Glutamatergic neuron (in vitro differentiated cells): ENCODE measurements around the gene MYEF2. TPM values are rescaled to one million over a fixed set of nuclear protein-coding genes. Genes with fewer than 3 reads are reported as not detected.

Experiments
- DNase-seq: peaks from one replicate; pipeline ENCODE4 v3.0.0; 2022
- H3K27ac Mint-ChIP-seq: one replicate; pipeline ENCODE4 v1.8.0; 2020; ENCODE audit warnings: mild to moderate bottlenecking, mixed read lengths, inconsistent platforms; ENCODE audit not compliant: unreplicated experiment
- H3K27me3 Mint-ChIP-seq: one replicate; pipeline ENCODE4 v1.8.0; 2020; ENCODE audit warnings: mild to moderate bottlenecking, moderate library complexity, mixed read lengths, inconsistent platforms; ENCODE audit not compliant: unreplicated experiment
- H3K36me3 Mint-ChIP-seq: one replicate; pipeline ENCODE4 v1.8.0; 2020; ENCODE audit warnings: mild to moderate bottlenecking, mixed read lengths, inconsistent platforms; ENCODE audit not compliant: unreplicated experiment
- H3K4me1 Mint-ChIP-seq: one replicate; pipeline ENCODE4 v1.8.0; 2020; ENCODE audit warnings: mild to moderate bottlenecking, low read depth, mixed read lengths, inconsistent platforms; ENCODE audit not compliant: unreplicated experiment
- H3K4me3 Mint-ChIP-seq: one replicate; pipeline ENCODE4 v1.8.0; 2020; ENCODE audit warnings: mild to moderate bottlenecking, mixed read lengths, inconsistent platforms; ENCODE audit not compliant: unreplicated experiment
- H3K9me3 Mint-ChIP-seq: one replicate; pipeline ENCODE4 v1.8.0; 2020; ENCODE audit warnings: mild to moderate bottlenecking, moderate library complexity, mixed read lengths, inconsistent platforms; ENCODE audit not compliant: unreplicated experiment
- CTCF ChIP-seq: fragments of 200-600 bp; sonication (generic); IDR thresholded peaks from one replicate; pipeline ENCODE4 v1.5.0; 2021; ENCODE audit not compliant: partially characterized antibody, unreplicated experiment
- total RNA-seq: library from RNA; stranded (reverse); fragmentation: NEBNext Ultra II Directional; extraction: Animal tissue kit (Norgen Biotek cat#: 25700); gene quantifications from one replicate; pipeline ENCODE4 v1.2.1, GENCODE V29; 2021; ENCODE audit not compliant: unreplicated experiment

Gene MYEF2
- total RNA-seq, 1 donor from 2014 or later, result 245 TPM

GRCh38 chr15:48186271-48186670, 8.2 kb upstream of the MYEF2 start:
- TF ChIP-seq CTCF, result no peak
- H3K27me3 Mint-ChIP-seq, result no peaks in the 10 kb centered on the region
- no peak for DNase-seq
- H3K4me3 Mint-ChIP-seq, result no peak overlapping the region
- peaks cover under 1% of the 10 kb centered on the region for H3K9me3 Mint-ChIP-seq
- peaks cover 5% of the 10 kb centered on the region for H3K4me1 Mint-ChIP-seq
- no peaks in the 10 kb centered on the region for H3K36me3 Mint-ChIP-seq
- H3K27ac Mint-ChIP-seq, result no peak overlapping the region

- Mint-ChIP-seq H3K9me3 (no peaks in the 10 kb centered on the region), H3K36me3 (no peaks in the 10 kb centered on the region), H3K4me1 (peaks cover under 1% of the 10 kb centered on the region), H3K27ac (no peak overlapping the region), H3K4me3 (no peak overlapping the region), H3K27me3 (no peaks in the 10 kb centered on the region)
- DNase-seq, result no peak
- no peak for TF ChIP-seq CTCF
Observed at GRCh38 chr15:48185529-48185928, 7.4 kb upstream of the MYEF2 start.

- no peak overlapping the region for H3K27ac Mint-ChIP-seq
- H3K36me3 Mint-ChIP-seq, result no peaks in the 10 kb centered on the region
- no peak overlapping the region for H3K4me3 Mint-ChIP-seq
- TF ChIP-seq CTCF, result no peak
- peaks cover 3% of the 10 kb centered on the region for H3K27me3 Mint-ChIP-seq
- H3K4me1 Mint-ChIP-seq, result no peaks in the 10 kb centered on the region
- DNase-seq, result no peak
- peaks cover 5% of the 10 kb centered on the region for H3K9me3 Mint-ChIP-seq
Observed at GRCh38 chr15:48182749-48183148, 4.7 kb upstream of the MYEF2 start.

- no peak for DNase-seq
- peak overlapping the region; percentile 72 for H3K4me3 Mint-ChIP-seq
- peak overlapping the region; percentile 69 for H3K27ac Mint-ChIP-seq
- TF ChIP-seq CTCF, result no peak
- H3K36me3 Mint-ChIP-seq, result no peaks in the 10 kb centered on the region
- H3K4me1 Mint-ChIP-seq, result peaks cover 2% of the 10 kb centered on the region
- H3K9me3 Mint-ChIP-seq, result peaks cover 8% of the 10 kb centered on the region
- H3K27me3 Mint-ChIP-seq, result peaks cover 5% of the 10 kb centered on the region
Observed at GRCh38 chr15:48178648-48178931, 495 bp upstream of the MYEF2 start.

GRCh38 chr15:48177383-48177765, 721 bp downstream of the MYEF2 start:
- Mint-ChIP-seq H3K36me3 (peaks cover 2% of the 10 kb centered on the region), H3K4me1 (peaks cover 2% of the 10 kb centered on the region), H3K9me3 (peaks cover 8% of the 10 kb centered on the region), H3K4me3 (peak overlapping the region; percentile 99), H3K27me3 (peaks cover 5% of the 10 kb centered on the region), H3K27ac (peak overlapping the region; percentile 100)
- no peak for TF ChIP-seq CTCF
- DNase-seq, result no peak
